OCI-LY1 (cell line): Measurements from ENCODE around the gene CDC45.

Experiments used
- EZH2 ChIP-seq: fragments of 200-600 bp; sonication (generic), shearing (Covaris generic); IDR thresholded peaks from 2 replicates; pipeline ENCODE4 v1.8.0; 2017; ENCODE audit warnings: borderline replicate concordance, mixed run types, mild to moderate bottlenecking, antibody characterized with exemption, low read length, moderate library complexity, mixed read lengths
- TF ChIP-seq, protein P1 (sequence below): fragments of 200-600 bp; sonication (generic), shearing (Covaris generic); IDR thresholded peaks from 2 replicates; pipeline ENCODE4 v1.5.1; 2017; ENCODE audit warnings: mild to moderate bottlenecking, antibody characterized with exemption, low read length, moderate library complexity, mixed read lengths

DNA sequence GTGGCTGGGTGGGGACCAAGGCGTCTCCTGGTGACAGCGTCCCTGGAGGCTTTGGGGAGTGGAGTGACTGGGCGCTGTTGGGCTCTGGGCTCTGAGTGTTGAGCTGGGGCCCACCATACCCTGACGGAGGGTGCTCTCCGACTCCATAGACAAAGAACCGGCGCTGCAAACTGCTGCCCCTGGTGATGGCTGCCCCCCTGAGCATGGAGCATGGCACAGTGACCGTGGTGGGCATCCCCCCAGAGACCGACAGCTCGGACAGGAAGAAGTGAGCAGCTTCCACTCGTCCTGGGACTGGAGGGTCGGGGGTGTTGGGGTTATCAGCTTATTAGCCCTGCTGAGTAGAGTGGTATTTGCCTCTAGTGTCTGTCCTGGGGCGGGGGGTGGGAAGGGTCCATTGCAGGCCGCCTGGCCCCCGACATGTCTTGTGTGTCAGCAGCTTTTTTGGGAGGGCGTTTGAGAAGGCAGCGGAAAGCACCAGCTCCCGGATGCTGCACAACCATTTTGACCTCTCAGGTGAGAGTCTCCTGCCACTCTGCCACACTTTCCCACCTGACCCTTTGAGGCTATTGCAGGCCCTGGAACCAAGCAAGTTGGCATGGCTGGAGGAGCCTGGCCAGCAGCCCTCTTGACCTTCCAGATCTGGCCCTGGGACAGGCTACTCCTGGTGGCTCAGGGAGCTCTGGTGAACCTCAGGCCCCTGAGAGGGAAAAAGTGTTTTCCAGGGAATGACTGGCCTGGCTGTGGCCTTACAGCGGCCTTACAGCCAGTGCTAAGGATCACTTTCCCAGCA, 36.9 kb downstream of the CDC45 start:
- TF ChIP-seq, protein P1, sequence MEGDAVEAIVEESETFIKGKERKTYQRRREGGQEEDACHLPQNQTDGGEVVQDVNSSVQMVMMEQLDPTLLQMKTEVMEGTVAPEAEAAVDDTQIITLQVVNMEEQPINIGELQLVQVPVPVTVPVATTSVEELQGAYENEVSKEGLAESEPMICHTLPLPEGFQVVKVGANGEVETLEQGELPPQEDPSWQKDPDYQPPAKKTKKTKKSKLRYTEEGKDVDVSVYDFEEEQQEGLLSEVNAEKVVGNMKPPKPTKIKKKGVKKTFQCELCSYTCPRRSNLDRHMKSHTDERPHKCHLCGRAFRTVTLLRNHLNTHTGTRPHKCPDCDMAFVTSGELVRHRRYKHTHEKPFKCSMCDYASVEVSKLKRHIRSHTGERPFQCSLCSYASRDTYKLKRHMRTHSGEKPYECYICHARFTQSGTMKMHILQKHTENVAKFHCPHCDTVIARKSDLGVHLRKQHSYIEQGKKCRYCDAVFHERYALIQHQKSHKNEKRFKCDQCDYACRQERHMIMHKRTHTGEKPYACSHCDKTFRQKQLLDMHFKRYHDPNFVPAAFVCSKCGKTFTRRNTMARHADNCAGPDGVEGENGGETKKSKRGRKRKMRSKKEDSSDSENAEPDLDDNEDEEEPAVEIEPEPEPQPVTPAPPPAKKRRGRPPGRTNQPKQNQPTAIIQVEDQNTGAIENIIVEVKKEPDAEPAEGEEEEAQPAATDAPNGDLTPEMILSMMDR: no peak
- TF ChIP-seq EZH2: no peak
